ENCODE measurements around the gene DCUN1D2.

DCUN1D2 gene

GRCh38 chr13:113423520-113424163, 66.9 kb downstream of the DCUN1D2 start:
- no peak for DNase-seq (ENCODE audit: low read depth in 2 of 2)

GRCh38 chr13:113422807-113423519, 67.5 kb downstream of the DCUN1D2 start:
- DNase-seq (ENCODE audit: low read depth in 2 of 2): no peak

GRCh38 chr13:113421673-113422270, 68.7 kb downstream of the DCUN1D2 start:
- DNase-seq (ENCODE audit: low read depth in 2 of 2): no peak

- no peak for DNase-seq (ENCODE audit: low read depth in 2 of 2)
These were observed 69.5 kb downstream of the DCUN1D2 start for GRCh38 chr13:113420833-113421600.

GRCh38 chr13:113420232-113420631, 70.3 kb downstream of the DCUN1D2 start:
- no peak for DNase-seq (ENCODE audit: low read depth in 2 of 2)

- no peak for DNase-seq (ENCODE audit: low read depth in 2 of 2)
These were observed 70.8 kb downstream of the DCUN1D2 start for GRCh38 chr13:113419531-113420193.

GRCh38 chr13:113418722-113419049, 71.8 kb downstream of the DCUN1D2 start:
- DNase-seq (ENCODE audit: low read depth in 2 of 2): no peak

GRCh38 chr13:113417836-113418721, 72.4 kb downstream of the DCUN1D2 start:
- DNase-seq (ENCODE audit: low read depth in 2 of 2): no peak

GRCh38 chr13:113417008-113417751, 73.3 kb downstream of the DCUN1D2 start:
- no peak for DNase-seq (ENCODE audit: low read depth in 2 of 2)

GRCh38 chr13:113415825-113416224, 74.7 kb downstream of the DCUN1D2 start:
- DNase-seq (ENCODE audit: low read depth in 2 of 2): no peak

GRCh38 chr13:113415032-113415431, 75.5 kb downstream of the DCUN1D2 start:
- DNase-seq (ENCODE audit: low read depth in 2 of 2): no peak

GRCh38 chr13:113414335-113414734, 76.2 kb downstream of the DCUN1D2 start:
- no peak for DNase-seq (ENCODE audit: low read depth in 2 of 2)

GRCh38 chr13:113413898-113414282, 76.6 kb downstream of the DCUN1D2 start:
- DNase-seq (ENCODE audit: low read depth in 2 of 2): no peak

- DNase-seq (ENCODE audit: low read depth in 2 of 2): no peak
These were observed 77.2 kb downstream of the DCUN1D2 start for GRCh38 chr13:113413178-113413897.

- no peak for DNase-seq (ENCODE audit: low read depth in 2 of 2)
These were observed 78.1 kb downstream of the DCUN1D2 start for GRCh38 chr13:113412440-113412839.

GRCh38 chr13:113411216-113412023, 79.1 kb downstream of the DCUN1D2 start:
- DNase-seq (ENCODE audit: low read depth in 2 of 2): no peak

GRCh38 chr13:113410472-113411201, 79.9 kb downstream of the DCUN1D2 start:
- no peak for DNase-seq (ENCODE audit: low read depth in 2 of 2)

GRCh38 chr13:113408562-113408961, 81.9 kb downstream of the DCUN1D2 start:
- no peak for DNase-seq (ENCODE audit: low read depth in 2 of 2)
